Endothelial cell of umbilical vein (primary cell): ENCODE results near the gene BRME1.

ENCODE experiments used
- EZH2 ChIP-seq: IDR thresholded peaks from 2 replicates; pipeline ENCODE4 v1.6.1; 2012; ENCODE audit warnings: borderline replicate concordance, low read depth, mild to moderate bottlenecking, moderate library complexity, low read length, inconsistent platforms; ENCODE audit not compliant: severe bottlenecking
- FOS ChIP-seq: IDR thresholded peaks from 2 replicates; pipeline ENCODE4 v1.6.1; 2011; ENCODE audit warnings: mild to moderate bottlenecking, low read length, moderate library complexity, borderline replicate concordance; ENCODE audit not compliant: insufficient read depth
- MAX ChIP-seq: IDR thresholded peaks from 2 replicates; pipeline ENCODE4 v1.6.1; 2011; ENCODE audit not compliant: insufficient read depth, insufficient read length
- POLR2A ChIP-seq: IDR thresholded peaks from 2 replicates; pipeline ENCODE4 v1.6.1; 2012; ENCODE audit warnings: low read depth, mild to moderate bottlenecking, control low read depth, low read length
- TF ChIP-seq, protein P1 (sequence below), 2 donors: IDR thresholded peaks; 1 replicate in 1 of 2; 2 replicates in 1 of 2; pipeline ENCODE4 v1.5.1; 2011; ENCODE audit warnings: low read length in 2 of 2, mild to moderate bottlenecking in 2 of 2, moderate library complexity in 2 of 2, control low read depth in 1 of 2, inconsistent platforms in 1 of 2, low read depth in 1 of 2; ENCODE audit not compliant: insufficient read depth in 1 of 2; ENCODE audit errors: extremely low read depth in 1 of 2

DNA sequence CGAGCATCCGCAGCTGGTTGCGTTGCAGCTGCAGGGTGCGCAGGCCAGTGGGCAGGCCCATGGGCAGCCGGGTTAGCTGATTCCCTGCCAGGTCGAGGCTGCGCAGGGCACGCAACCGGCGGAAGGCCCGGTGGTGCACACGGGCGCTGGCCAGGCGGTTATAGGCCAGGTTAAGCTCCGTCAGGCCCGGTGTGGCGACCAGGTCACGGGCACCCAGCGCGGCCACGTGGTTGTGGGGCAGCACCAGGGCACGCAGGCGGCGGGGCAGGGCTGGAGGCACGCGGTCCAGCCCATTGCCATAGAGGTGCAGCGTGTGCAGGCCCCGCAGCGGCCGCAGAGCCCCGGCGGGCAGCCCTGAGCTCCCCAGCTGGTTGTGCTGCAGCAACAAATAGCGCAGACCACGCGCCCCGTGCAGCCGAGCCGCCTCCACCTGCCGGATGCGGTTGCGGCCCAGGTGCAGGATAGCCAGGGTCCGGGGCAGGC is 27.0 kb upstream of the BRME1 start:
- TF ChIP-seq POLR2A: no peak
- TF ChIP-seq, protein P1, sequence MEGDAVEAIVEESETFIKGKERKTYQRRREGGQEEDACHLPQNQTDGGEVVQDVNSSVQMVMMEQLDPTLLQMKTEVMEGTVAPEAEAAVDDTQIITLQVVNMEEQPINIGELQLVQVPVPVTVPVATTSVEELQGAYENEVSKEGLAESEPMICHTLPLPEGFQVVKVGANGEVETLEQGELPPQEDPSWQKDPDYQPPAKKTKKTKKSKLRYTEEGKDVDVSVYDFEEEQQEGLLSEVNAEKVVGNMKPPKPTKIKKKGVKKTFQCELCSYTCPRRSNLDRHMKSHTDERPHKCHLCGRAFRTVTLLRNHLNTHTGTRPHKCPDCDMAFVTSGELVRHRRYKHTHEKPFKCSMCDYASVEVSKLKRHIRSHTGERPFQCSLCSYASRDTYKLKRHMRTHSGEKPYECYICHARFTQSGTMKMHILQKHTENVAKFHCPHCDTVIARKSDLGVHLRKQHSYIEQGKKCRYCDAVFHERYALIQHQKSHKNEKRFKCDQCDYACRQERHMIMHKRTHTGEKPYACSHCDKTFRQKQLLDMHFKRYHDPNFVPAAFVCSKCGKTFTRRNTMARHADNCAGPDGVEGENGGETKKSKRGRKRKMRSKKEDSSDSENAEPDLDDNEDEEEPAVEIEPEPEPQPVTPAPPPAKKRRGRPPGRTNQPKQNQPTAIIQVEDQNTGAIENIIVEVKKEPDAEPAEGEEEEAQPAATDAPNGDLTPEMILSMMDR (IDR thresholded peaks at IDR 0.05; ENCODE audit: extremely low read depth in 1 of 2, insufficient read depth in 1 of 2, low read depth in 1 of 2, low read length in 2 of 2): no peak
- TF ChIP-seq EZH2: no peak
- TF ChIP-seq FOS: no peak
- no peak for TF ChIP-seq MAX
